Ishikawa (cell line): ENCODE results near the gene SLC45A1.

Source experiments
- CEBPB ChIP-seq: IDR thresholded peaks from 2 replicates; pipeline ENCODE4 v1.6.1; 2012
- CREB1 ChIP-seq: IDR thresholded peaks from 2 replicates; pipeline ENCODE4 v1.6.1; 2012; ENCODE audit warnings: low read depth
- EGR1 ChIP-seq: IDR thresholded peaks from 2 replicates; pipeline ENCODE4 v1.6.1; 2012
- EP300 ChIP-seq: IDR thresholded peaks from 2 replicates; pipeline ENCODE4 v1.6.1; 2012; ENCODE audit warnings: borderline replicate concordance
- FOXM1 ChIP-seq: IDR thresholded peaks from 2 replicates; pipeline ENCODE4 v1.6.1; 2012; ENCODE audit warnings: low read depth, borderline replicate concordance
- NFIC ChIP-seq: IDR thresholded peaks from 2 replicates; pipeline ENCODE4 v1.6.1; 2012
- RAD21 ChIP-seq: IDR thresholded peaks from 2 replicates; pipeline ENCODE4 v1.6.1; 2012; ENCODE audit warnings: low read depth
- TAF1 ChIP-seq: IDR thresholded peaks from 2 replicates; pipeline ENCODE4 v1.6.1; 2012; ENCODE audit warnings: low read depth, mild to moderate bottlenecking
- TCF12 ChIP-seq: IDR thresholded peaks from 2 replicates; pipeline ENCODE4 v1.6.1; 2012; ENCODE audit warnings: low read depth
- TEAD4 ChIP-seq: IDR thresholded peaks from 2 replicates; pipeline ENCODE4 v1.6.1; 2012
- YY1 ChIP-seq: IDR thresholded peaks from 2 replicates; pipeline ENCODE4 v1.6.1; 2012; ENCODE audit warnings: low read depth
- ZBTB7A ChIP-seq: IDR thresholded peaks from 2 replicates; pipeline ENCODE4 v1.6.1; 2012; ENCODE audit warnings: low read depth
- TF ChIP-seq, protein P1 (sequence below): IDR thresholded peaks from 2 replicates; pipeline ENCODE4 v1.6.1; 2012
- TF ChIP-seq, protein P2 (sequence below): IDR thresholded peaks from 2 replicates; pipeline ENCODE4 v1.6.1; 2012
- TF ChIP-seq, protein P3 (sequence below): IDR thresholded peaks from 2 replicates; pipeline ENCODE4 v1.6.1; 2012; ENCODE audit warnings: low read depth, mild to moderate bottlenecking

The SLC45A1 gene

DNA sequence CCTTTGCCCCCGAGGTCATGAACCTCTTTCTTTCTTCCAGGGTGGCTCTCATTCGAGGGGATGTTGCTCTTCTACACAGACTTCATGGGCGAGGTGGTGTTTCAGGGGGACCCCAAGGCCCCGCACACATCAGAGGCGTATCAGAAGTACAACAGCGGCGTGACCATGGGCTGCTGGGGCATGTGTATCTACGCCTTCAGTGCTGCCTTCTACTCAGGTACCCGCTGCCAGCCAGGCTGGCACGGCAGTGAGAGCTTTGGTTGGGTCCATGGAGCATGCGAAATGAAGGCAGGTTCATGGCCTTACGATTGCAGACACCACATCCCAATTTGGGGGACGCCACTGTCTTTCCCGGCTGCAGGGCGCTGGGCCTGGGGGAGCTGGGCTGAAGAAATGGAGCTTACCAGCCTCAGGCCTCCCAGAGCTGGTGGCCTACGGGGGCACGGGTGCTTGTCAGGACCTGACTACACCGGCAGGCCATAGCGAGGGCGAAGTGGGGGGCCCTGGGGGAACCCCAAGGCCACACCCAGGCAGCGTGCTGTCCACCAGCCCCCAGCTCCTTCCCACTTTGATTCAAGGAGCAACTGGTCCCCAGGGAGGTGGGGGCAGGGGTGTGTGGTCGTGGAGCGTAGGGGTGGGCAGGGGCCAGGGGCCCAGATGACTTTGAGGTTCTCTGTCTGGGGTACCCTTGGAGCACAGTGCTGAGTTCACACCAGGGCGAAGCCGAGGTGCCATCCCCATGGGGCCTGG lies 20.0 kb downstream of the SLC45A1 start:
- TF ChIP-seq EP300: no peak
- TF ChIP-seq ZBTB7A: no peak

DNA sequence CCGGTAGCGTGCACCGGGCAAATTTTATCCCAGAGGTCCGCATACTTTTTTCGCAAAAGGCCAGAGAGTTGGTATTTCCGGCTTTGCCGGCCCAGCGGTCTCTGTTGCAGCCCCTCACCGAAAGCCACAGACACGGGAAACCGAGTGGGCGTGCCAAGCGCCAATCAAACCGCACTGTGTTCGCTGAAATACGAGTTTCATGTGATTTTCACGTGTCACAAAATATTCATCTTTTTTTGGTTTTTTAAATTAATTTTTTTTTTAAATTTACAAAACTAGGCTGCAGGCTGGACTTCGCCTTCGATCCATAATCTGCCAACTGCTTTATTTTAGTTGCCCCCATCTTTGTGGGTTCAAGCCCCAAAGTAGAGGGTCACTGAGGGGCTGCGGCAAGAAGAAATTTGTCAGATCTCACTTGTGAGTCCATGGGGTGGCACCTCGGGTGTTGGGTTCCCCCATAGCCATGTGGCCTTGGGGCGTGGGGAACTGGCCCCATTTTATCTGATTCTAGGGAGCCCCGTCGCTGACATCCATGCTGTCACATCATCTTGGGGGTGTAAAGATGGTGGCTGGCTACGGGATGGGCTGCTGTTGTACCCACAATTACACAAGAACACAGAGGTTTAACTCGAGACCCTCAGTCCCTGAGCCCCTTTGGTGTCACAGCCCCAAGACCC lies 20.8 kb downstream of the SLC45A1 start:
- TF ChIP-seq NFIC (no peak), FOXM1 (no peak)
- TF ChIP-seq, protein P1, sequence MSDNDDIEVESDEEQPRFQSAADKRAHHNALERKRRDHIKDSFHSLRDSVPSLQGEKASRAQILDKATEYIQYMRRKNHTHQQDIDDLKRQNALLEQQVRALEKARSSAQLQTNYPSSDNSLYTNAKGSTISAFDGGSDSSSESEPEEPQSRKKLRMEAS: no peak

DNA sequence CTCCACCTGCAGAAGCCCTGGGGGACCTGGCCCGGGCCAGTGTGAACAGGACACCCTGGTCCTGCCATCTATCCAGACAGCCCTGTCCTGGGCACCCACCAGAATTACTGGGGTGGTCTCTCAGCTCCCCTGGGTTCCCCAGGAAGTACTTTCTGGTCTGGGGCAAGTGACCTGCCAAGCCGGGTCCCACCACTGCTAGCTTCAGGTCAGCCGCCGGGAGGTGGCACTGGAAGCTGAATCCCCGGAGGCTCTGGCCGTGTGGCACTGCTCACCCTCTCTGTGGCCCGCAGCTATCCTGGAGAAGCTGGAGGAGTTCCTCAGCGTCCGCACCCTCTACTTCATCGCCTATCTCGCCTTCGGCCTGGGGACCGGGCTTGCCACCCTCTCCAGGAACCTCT lies 21.3 kb downstream of the SLC45A1 start:
- TF ChIP-seq FOXM1 (no peak), TEAD4 (no peak), RAD21 (no peak), EGR1 (no peak), ZBTB7A (no peak), CEBPB (no peak), EP300 (no peak), NFIC (no peak), YY1 (no peak), TCF12 (no peak), TAF1 (no peak), CREB1 (no peak)
- TF ChIP-seq, protein P2, sequence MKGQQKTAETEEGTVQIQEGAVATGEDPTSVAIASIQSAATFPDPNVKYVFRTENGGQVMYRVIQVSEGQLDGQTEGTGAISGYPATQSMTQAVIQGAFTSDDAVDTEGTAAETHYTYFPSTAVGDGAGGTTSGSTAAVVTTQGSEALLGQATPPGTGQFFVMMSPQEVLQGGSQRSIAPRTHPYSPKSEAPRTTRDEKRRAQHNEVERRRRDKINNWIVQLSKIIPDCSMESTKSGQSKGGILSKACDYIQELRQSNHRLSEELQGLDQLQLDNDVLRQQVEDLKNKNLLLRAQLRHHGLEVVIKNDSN: no peak
- TF ChIP-seq, protein P3, sequence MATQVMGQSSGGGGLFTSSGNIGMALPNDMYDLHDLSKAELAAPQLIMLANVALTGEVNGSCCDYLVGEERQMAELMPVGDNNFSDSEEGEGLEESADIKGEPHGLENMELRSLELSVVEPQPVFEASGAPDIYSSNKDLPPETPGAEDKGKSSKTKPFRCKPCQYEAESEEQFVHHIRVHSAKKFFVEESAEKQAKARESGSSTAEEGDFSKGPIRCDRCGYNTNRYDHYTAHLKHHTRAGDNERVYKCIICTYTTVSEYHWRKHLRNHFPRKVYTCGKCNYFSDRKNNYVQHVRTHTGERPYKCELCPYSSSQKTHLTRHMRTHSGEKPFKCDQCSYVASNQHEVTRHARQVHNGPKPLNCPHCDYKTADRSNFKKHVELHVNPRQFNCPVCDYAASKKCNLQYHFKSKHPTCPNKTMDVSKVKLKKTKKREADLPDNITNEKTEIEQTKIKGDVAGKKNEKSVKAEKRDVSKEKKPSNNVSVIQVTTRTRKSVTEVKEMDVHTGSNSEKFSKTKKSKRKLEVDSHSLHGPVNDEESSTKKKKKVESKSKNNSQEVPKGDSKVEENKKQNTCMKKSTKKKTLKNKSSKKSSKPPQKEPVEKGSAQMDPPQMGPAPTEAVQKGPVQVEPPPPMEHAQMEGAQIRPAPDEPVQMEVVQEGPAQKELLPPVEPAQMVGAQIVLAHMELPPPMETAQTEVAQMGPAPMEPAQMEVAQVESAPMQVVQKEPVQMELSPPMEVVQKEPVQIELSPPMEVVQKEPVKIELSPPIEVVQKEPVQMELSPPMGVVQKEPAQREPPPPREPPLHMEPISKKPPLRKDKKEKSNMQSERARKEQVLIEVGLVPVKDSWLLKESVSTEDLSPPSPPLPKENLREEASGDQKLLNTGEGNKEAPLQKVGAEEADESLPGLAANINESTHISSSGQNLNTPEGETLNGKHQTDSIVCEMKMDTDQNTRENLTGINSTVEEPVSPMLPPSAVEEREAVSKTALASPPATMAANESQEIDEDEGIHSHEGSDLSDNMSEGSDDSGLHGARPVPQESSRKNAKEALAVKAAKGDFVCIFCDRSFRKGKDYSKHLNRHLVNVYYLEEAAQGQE: no peak
- TF ChIP-seq, protein P1: no peak

DNA sequence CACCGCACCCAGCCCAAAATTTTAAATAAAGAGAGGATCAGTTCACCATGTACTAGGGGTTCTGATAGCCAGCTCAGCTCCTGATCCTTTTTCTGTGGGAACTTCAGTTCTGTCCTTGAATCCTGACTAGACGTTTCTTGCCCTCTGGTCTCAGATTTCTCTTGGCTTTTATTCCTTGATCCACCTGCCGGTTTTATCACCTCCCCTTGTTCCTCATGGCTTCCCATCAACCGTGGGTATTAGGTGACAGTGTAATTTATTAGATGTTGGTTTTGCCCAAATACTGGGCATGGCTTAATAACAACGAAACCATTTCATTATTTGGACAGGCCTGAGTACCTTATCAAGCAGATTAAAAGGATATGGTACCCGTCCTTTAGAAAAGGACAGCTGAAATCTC lies 22.5 kb downstream of the SLC45A1 start:
- TF ChIP-seq, protein P3: no peak
- no peak for TF ChIP-seq ZBTB7A
- TF ChIP-seq TCF12: no peak
- no peak for TF ChIP-seq FOXM1
- TF ChIP-seq TAF1: no peak

DNA sequence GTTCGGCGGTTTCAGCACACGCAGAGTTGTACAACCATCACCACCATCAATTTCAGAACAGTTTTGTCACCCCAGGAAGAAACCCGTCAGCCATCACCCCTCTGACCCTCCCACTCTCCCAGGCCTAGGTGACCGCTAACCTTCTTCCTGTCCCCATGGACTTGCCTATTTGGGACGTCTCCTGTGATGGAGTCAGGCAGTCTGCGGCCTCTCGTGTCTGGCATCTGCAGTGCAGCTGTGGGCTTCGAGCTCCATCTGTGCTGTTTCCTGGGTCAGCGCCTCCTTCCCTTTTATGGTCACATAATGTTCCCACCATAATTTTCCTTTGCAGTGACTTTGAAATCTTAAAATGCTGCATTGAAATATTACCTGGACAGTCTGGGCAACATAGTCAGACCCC lies 24.4 kb downstream of the SLC45A1 start:
- TF ChIP-seq EP300 (no peak), CEBPB (no peak), TCF12 (no peak), EGR1 (no peak), YY1 (no peak), NFIC (no peak), CREB1 (no peak), TEAD4 (no peak), TAF1 (no peak), FOXM1 (no peak), RAD21 (no peak), ZBTB7A (no peak)
- TF ChIP-seq, protein P3: no peak
- TF ChIP-seq, protein P2: no peak
- TF ChIP-seq, protein P1: no peak
